GM20431 (cell line): ENCODE measurements around the gene RAB7B.
"Not testable (repeated sequence)": the region's sequence is repeated elsewhere in the genome, so short reads cannot be mapped to it uniquely, and the experiment has no call there.

ENCODE experiments used
- in situ Hi-C: fragments of 300-500 bp; cut with MseI, MboI; formaldehyde crosslinking; loops from one replicate; pipeline ENCODE4 v1.15.0; 2020; ENCODE audit warnings: low sequenced_read_pairs; ENCODE audit not compliant: unreplicated experiment

The RAB7B gene

GRCh38 chr1:206002871-206003801 is at the start of gene RAB7B:
RAB7B (minus strand) TSS chr1:206003395; CDS start chr1:205994135, 9,260 bp downstream.
- in situ Hi-C loops, result no loop called here

GRCh38 chr1:206052231-206052865 is 49.2 kb upstream of the RAB7B start:
- in situ Hi-C loops, result not testable (repeated sequence)

- in situ Hi-C loops, result no loop called here
Measured at GRCh38 chr1:206050655-206051235, 47.5 kb upstream of the RAB7B start.

- in situ Hi-C loops, result no loop called here
Measured at GRCh38 chr1:206049919-206050600, 46.9 kb upstream of the RAB7B start.

- in situ Hi-C loops, result no loop called here
Measured at GRCh38 chr1:206049293-206049692, 46.1 kb upstream of the RAB7B start.

- in situ Hi-C loops, result no loop called here
Measured at GRCh38 chr1:206048582-206048981, 45.4 kb upstream of the RAB7B start.

GRCh38 chr1:206047271-206047670 is 44.1 kb upstream of the RAB7B start:
- in situ Hi-C loops, result no loop called here

GRCh38 chr1:206041640-206042039 is 38.4 kb upstream of the RAB7B start:
- in situ Hi-C loops, result no loop called here

GRCh38 chr1:206040328-206040727 is 37.1 kb upstream of the RAB7B start:
- in situ Hi-C loops, result no loop called here

- in situ Hi-C loops, result no loop called here
Measured at GRCh38 chr1:206039046-206039973, 36.1 kb upstream of the RAB7B start.

GRCh38 chr1:206037581-206037980 is 34.4 kb upstream of the RAB7B start:
- in situ Hi-C loops, result no loop called here

- in situ Hi-C loops, result no loop called here
Measured at GRCh38 chr1:206036663-206037455, 33.7 kb upstream of the RAB7B start.

GRCh38 chr1:206035027-206035426 is 31.8 kb upstream of the RAB7B start:
- in situ Hi-C loops, result no loop called here

GRCh38 chr1:206032380-206033140 is 29.4 kb upstream of the RAB7B start:
- in situ Hi-C loops, result loop anchor here (5.0 kb wide), 1 partner anchor 70 kb away; no protein-coding TSS in a partner anchor

GRCh38 chr1:206030714-206031113 is 27.5 kb upstream of the RAB7B start:
- in situ Hi-C loops, result loop anchor here (5.0 kb wide), 1 partner anchor 72 kb away; no protein-coding TSS in a partner anchor

- in situ Hi-C loops, result loop anchor here (5.0 kb wide), 1 partner anchor 72 kb away; no protein-coding TSS in a partner anchor
Measured at GRCh38 chr1:206030191-206030590, 27.0 kb upstream of the RAB7B start.

- in situ Hi-C loops, result no loop called here
Measured at GRCh38 chr1:206029484-206029883, 26.3 kb upstream of the RAB7B start.
